ENCODE data around the gene ARHGAP10.
A peak's percentile ranks its signal among the peaks of the same experiment; 100 is the strongest.

ARHGAP10 gene

DNA sequence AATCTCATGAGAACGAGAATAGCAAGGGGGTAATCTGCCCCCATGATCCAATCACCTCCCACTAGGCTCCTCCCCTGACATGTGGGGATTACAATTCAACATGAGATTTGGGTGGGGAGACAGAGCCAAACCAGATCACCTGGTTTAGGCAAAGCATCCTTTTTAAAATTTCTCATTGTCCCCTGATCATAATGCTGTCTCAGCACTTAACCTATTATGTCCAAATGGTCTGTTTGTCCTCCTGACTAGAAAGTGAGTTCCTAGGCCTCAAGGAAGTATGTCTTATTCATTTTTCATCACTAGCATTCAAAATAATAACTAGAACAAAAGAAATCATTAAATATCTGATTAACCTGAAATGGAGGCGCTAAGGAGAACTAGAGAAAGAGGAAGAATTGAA is 40.1 kb upstream of the ARHGAP10 start:
- no peak for TF ChIP-seq CTCF (IDR thresholded peaks at IDR 0.05; ENCODE audit: low read depth, low read length, missing control alignments)
- no peak overlapping the region for H3K4me3 ChIP-seq (replicated peaks; ENCODE audit: low read depth, low read length)
- DNase-seq (ENCODE audit: extremely low read depth, low read depth): no peak

GRCh38 chr4:147693218-147693617 is 38.7 kb upstream of the ARHGAP10 start:
- no peak for DNase-seq (ENCODE audit: extremely low read depth, low read depth)
- no peak overlapping the region for H3K4me3 ChIP-seq (replicated peaks; ENCODE audit: low read depth, low read length)
- no peak for TF ChIP-seq CTCF (IDR thresholded peaks at IDR 0.05; ENCODE audit: low read depth, low read length, missing control alignments)

DNA sequence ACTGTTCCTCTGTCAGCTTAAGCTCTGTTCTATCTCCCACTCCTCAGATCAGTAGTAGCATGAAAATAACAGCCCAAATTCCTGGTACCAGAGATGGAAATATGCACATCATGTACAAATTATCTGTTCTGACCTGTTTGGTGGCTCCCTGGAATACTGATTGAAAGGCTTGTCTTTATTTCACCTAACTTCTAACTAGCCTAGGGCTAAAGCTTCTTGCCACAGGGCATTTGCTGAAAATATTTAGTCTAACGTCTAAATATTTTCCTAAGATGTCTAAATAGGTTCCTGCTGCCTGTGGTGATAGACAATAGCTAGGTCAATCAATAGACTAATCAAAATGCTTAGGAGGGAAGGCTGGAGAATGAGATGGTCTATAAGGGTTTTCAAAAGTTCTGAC is 35.0 kb upstream of the ARHGAP10 start:
- TF ChIP-seq CTCF (IDR thresholded peaks at IDR 0.05; ENCODE audit: low read depth, low read length, missing control alignments): no peak
- H3K4me3 ChIP-seq (replicated peaks; ENCODE audit: low read depth, low read length): no peak overlapping the region
- no peak for DNase-seq (ENCODE audit: extremely low read depth, low read depth)

DNA sequence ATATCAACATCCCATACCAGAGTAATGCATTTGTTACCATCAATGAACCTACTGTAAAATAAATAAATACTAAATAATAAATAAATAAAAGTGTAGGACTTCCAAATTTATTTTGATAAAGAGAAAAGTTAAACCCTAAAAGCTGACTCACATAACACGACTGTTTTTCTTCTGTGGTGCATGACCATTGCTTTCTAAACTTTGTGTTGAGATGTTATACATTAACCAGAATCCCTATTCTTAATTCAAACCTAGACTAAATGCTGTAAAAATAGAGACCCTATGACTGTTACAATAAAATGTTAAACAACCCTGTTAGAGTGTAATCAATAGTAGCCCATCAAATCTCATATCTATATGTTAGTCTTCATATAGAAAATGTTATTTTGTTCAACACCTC is 27.0 kb upstream of the ARHGAP10 start:
- TF ChIP-seq CTCF (IDR thresholded peaks at IDR 0.05; ENCODE audit: low read depth, low read length, missing control alignments): no peak
- no peak overlapping the region for H3K4me3 ChIP-seq (replicated peaks; ENCODE audit: low read depth, low read length)
- DNase-seq (ENCODE audit: extremely low read depth, low read depth): no peak

- H3K4me3 ChIP-seq (replicated peaks; ENCODE audit: low read depth, low read length): no peak overlapping the region
- peak; percentile 79 for TF ChIP-seq CTCF (IDR thresholded peaks at IDR 0.05; ENCODE audit: low read depth, low read length, missing control alignments)
- no peak for DNase-seq (ENCODE audit: extremely low read depth, low read depth)
Measured at GRCh38 chr4:147707892-147708672, 23.8 kb upstream of the ARHGAP10 start.

DNA sequence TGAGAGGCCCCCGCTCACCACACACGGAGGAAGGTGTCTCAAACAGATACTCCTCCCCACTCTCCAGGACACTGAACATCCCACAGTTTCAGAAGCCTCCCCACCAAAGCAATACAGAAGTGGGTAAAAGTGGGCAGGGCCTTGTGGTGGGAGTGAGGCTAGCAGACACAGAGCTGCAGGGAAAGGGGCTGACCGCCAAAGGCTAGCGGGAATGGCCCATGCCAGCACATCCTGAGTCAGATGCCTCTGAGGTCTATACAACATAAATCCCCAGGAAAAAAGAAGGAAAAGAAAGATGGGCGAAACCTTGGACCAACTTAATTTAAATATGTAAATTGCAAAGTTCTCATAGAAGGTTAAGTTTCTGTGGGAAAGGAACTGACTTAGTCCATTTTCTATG is 21.9 kb upstream of the ARHGAP10 start:
- DNase-seq (ENCODE audit: extremely low read depth, low read depth): no peak
- H3K4me3 ChIP-seq (replicated peaks; ENCODE audit: low read depth, low read length): no peak overlapping the region
- TF ChIP-seq CTCF (IDR thresholded peaks at IDR 0.05; ENCODE audit: low read depth, low read length, missing control alignments): no peak
